GM19372 (cell line): ENCODE data around the gene SGCA.

Experiments
- ATAC-seq: cut with Tn5 transposase; IDR thresholded peaks from one replicate; pipeline ENCODE4 v1.9.1; 2021; ENCODE audit warnings: mild to moderate bottlenecking, low read depth, moderate library complexity; ENCODE audit not compliant: unreplicated experiment

Gene SGCA

DNA sequence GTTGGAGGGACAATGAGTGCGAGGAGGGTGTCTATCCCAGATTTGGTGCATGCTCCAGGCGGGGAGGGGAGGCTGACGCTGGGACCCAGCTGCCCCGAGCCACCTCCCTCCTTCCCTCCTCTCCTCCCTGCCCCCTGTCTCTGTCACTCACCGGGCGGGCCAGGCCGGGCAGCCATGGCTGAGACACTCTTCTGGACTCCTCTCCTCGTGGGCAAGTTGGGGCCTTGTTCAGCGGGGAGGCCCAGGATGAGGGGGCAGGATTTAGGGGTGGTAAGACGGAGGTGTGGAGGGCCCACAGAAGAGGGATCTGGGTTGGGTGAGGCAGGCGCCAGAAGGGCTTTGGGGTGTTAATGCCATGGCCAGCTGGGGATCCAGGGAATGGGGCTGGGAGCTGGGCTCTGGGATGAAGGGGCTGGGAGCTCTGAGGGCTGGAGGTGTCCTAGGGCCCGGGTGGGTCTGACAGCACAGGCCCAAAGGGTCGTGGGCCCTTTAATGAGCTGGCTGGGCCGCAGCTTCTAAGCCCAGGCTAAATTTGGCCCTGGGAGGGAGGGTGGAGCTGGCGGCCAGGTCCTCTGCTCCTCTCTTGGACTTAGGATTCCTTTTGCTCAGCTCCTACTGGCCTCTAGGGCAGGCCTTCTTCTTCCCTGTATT, at the start of gene SGCA:
Gene SGCA, plus strand, starts transcription at position 139 of the 651 bp plus-strand sequence. Its CDS starts 36 bp downstream, at position 175.
- ATAC-seq, result no peak

DNA sequence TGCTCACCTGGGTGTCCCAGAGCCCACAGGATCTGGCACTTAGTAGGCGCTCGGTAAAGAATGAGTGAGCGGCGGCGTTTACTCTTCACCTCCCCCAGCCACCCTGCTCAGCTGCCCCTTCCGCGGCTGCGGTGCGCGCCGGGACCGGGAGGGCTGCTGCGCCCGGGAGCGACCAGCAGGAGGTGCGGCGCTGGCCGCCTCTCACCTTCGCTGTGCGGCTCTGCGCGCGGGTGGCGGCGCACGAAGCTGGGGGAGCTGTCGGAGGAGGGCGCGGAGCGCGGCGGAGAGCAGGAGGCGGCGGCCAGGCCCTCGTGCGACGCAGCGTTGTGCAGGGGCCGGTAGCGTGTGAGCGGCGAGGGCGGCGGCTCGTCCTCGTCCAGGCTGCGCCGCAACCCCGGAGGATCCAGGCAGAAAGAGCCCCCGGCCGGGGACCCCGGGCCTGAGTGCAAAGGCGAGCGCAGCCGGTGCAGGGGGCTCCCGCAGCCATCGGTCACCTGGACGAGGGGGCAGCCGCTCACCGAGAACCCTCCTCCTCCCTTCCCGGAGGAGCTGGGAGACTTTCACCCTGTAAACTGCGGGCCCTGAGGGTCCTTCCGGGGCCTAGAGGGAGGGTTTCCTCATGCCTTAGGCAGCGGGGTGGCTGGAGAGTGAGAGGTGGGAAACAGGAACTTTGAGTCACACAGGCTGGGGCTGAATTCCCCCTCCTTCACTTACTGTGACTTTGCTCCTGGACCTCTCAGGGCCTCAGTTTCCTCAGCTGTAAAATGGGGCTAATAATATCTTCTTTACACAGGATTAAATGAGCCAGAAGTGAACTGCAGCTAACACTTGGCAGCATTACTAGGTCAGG, 48.4 kb upstream of the SGCA start:
- no peak for ATAC-seq

DNA sequence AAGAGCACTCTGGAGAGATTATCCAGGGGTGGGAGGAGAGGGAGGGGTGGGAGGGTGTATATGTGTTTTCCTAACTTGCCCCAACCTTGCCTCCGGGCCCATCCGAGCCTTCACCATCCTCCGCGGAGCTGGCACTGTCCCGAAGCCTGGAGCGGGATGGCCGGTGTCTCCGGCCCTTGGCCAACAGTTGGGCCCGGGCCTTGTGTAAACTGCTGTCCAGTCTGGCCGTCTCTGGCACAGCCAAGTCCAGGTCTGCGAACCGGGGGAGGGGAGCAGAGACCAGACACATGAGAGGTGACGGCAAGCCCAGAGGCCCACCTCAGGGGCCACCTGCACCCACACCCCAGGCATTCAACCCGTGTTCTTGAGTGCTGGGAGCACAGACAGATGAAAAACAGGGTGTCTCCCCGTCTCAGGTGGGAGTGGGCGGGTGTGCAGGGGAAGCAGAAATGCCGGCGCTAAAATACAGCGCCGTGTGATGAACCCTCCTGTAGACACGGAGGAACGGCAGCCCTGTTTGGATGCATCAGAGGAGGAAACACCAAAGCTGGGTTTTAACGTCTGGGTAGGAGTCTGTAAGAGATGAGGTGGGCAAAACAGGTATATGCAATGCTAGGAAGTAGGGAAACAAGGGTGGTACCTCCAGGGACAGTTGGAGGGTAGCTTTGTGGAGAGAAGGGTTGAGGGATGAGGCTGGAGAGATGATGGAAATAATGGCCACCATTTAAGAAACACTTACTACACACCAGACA, 47.6 kb upstream of the SGCA start:
- no peak for ATAC-seq

DNA sequence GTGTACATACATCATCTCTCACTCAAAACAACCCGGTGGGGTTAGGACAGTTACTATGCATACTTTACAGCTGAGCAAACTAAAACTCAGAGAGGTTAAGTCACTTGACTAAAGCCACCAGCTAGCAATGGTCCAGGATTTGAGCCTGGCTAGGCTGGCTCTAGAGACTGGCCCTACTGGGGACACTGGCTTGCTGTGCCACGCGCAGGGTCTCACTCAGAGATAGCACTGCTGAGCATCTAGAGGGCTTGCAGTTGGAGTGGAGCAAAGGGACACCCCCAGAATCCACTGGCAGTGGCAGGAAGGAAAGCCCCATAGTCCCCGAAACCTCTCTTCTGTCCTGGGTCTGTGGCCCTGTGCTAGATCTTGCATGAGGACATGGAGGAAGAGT, 47.0 kb upstream of the SGCA start:
- ATAC-seq, result no peak

DNA sequence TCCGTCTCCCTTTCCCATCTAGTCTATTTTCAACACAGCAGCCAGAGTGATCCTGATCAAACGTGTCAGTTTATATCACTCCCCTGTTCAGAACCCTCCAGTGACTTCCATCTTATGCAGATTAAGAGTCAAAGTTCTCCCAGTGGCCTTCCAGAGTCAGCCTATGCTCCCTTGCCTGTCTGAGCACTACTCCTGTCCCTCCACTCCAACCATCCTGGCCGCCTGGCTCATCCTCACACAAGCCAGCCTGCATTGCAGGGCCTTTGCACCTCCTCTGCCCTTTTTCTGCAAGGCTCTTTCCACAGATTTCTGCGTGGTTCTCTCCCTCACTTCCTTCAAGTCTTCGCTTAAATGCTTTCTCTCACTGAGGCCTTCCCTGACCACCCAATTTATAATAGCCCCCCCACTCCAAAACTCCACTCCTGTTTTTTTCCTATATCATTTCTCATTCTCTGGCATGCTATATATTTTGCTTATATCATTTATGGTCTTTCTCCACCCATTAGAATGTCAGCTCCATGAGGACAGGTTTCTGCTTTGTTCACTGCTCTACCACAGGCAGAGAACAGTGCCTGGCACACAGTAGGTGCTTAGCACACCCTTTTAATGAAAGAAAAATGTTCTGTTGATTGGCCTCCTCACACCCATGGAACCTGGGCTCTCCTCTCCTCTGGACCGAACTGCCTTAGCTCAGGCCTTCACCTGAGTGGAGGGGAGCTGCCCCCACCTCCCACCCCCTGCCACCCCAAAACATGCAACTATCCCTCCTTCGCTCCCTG, 45.1 kb upstream of the SGCA start:
- ATAC-seq, result no peak

DNA sequence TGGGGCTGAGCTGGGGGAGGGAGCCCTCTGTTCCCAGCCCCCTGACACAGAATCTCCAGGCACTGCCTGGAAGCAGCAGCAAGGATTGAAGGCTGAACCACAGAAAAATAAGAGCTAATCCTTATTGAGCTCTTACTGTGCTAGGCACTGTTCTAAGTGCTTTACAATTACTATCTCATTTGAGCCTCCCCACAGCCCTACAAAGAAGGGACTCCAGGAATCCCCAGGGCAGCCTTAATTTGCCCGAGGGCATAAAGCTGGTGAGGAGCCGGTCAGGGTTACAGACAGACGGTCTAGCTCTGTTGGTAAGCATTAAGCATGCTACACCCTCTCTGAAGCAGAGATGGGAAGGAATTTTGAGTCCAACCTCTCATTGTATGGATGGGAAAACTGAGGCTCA, 42.9 kb upstream of the SGCA start:
- ATAC-seq, result no peak

DNA sequence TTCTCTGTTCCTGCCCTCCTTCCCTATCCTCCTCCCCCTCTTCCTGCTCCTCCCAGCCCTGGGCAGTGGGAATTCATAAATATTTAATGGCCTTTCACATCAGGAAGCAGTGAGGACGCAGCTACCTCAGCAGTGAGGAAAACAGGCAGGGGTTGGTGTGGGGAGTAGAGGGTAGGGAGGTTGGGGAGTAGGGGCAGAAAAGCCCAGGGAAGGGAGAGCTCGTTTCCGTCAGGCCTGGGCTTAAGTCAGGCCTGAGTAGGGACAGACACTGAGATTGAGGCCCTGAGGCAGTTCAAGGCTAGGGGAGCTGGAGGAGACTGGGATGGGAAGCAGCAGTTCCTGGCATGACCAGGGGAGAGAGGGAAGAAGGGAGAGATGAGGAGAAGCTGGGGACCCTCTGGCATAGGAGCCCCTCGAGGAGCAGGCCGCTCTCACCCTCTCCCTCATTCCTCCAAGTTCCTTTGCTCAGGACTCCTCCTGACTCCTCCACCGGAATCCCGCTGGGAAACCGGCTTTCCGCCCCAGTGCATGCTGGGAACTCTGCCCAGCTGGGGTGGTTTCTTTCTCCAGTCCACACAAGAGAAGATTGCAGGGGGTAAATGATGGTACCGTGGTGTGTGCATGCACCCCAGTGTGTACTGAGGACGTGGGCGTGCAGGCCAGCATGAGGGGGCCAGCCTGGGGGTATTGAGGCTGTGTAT, 42.0 kb upstream of the SGCA start:
- ATAC-seq, result no peak

DNA sequence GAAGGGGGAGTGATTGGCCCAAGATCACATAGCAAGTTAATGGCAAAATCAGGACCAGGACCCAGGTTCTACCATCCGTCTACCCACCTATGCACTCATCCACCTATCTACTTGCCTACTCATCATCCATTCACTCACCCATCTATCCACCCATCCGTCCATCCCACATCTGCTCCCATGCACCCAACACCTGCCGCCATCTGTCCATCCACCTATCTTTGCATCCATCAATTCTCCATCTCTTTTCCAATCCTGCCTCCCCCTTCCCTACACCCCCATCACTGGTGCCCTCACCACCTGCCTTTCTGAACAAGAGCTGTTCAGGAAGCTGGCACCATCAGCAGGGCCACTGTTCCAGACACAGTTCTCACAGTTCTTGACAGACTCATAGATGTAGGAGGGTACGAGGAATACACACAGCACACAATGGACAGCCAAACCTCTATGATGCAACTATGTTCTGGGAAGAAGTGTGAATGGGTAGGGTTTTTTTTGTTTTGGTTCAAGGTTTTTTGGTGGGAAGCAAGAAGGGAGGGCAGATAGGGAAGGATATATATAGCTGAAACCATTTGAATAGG, 40.3 kb upstream of the SGCA start:
- no peak for ATAC-seq

DNA sequence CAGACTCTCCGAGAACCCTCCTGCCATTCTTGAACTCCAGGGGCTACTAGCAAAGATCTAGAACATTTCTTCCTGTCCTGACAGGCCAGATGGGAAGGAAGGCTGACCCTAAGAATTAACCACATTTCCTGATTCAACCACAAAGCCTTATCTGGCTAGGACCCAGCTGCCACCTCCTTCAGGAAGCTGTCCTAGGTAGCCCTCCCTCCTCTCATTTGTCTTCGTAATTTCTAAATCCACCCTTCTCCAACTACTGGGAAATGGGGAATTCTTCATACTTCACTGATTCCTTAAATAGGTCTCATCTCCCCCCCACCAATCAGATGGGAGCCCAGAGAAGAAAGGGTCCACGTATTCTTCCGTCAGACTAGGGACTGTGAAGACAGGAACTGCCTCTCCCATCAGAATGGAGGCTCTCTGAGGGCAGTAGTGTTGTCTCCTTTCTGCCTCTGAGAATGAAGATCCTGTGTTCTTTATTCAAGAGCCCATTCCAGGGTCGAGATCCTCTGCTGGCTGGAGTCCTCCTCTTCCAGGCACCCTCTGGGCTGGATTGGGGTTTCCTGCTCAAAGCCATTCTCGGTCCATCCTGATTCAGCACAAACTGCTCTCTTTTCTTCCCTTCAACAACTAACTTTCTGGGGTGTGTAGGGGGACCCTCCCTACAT, 38.0 kb upstream of the SGCA start:
- ATAC-seq, result no peak

DNA sequence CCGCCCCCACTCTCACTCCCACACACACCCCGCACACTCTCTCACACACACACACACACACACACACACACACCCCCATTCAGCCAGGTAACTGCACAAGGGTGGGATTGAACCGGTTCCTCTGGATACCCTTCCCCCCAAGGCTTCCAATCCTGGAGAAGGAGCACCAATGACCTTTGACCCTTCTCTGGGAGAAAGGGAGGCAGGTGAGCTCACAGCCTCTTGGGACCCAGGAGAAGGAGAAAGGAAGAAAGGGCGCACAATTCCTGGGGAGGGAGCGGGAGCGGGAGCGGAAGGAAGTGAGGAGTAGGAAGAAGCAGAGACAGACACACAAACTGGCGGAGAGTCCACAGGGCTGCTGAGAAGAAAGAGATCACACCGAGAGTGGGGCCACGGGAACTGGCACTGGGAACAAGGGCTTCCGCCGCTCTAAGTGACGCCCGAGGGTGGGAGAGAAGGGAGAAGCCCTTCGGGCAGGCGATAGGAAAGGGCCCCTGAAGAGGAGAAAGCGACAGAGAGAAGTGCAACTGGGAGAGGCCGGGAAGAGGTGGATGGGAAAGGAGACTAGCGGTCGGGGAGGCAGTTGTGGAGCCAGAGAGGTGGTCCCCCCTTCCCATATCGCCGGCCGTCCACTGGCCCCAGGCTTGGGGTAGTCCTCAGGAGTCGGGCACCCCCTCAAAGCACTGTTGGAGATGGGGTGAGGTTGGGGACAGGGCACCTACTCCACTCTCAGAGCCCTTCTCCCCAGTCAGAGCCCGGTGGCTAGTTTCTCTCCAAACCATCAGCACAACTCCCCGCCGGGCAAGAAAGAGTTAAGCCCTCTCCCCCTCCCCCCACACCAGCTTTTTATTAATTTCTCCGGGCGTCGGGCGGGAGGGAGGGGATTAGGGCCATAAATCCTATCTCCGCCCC, 37.1 kb upstream of the SGCA start:
- no peak for ATAC-seq

DNA sequence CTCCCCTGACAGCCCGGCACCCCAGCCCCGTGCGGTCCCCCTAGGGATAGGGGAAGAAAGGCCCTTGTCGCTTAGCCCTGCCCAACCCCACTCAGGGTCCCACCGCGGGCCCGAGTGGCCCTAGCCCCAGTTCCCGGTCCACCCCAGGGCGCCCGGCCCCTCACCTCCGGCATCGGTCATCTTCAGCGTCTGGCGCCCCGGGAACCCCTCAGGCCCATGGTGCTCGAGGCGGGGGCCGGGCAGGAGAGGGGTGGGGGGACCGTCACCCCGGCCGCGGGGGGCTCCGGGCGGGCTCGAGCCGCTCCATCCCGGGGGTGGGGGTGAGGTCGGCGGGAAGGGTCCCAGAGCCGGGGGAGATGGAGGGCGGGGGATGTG, 36.5 kb upstream of the SGCA start:
- no peak for ATAC-seq

DNA sequence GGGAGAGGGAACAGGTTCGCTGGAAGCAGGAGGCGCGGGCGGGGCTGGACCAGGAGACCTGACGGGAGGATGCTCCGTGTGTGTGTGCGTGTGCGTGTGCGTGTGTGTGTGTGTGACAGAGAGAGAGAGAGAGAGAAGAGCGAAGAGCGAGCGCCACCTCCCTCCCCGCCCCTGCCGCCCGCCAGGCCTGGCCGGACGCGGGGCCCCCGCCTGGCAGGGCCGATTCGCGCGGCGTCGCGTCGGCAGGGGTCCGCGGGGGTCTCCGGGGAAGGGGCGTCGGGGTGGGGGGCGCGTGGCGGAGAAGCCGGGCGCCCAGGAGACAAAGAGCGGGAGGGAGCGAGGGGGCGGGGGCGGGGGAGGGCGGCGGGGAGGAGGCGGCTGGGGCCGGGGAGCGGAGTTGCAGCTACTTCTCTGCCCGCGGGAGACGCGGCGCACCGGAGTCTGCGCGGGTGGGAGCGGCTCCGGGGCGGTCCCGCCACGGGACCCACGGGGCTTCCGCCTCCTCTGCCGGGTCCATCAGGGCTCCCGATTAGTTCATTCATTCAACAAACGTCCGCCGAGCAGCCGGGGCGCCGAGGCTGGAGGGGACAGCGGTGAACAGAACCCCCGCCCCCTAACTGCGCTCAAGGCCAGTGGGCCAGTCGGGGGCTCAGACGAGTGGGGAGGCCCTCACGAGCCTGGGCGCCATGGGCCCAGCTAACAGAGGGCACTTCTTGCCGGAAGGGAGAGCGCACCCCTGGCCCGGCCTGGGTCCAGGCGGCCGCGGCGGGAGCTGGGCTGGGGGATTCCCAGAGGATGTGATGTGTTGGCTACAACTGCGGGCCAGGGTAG, 35.9 kb upstream of the SGCA start, which contains the start of gene SAMD14:
Gene SAMD14, minus strand, starts transcription at position 433 of the 831 bp plus-strand sequence. CDS start 5,201 bp downstream, outside the sequence.
- ATAC-seq, result no peak

DNA sequence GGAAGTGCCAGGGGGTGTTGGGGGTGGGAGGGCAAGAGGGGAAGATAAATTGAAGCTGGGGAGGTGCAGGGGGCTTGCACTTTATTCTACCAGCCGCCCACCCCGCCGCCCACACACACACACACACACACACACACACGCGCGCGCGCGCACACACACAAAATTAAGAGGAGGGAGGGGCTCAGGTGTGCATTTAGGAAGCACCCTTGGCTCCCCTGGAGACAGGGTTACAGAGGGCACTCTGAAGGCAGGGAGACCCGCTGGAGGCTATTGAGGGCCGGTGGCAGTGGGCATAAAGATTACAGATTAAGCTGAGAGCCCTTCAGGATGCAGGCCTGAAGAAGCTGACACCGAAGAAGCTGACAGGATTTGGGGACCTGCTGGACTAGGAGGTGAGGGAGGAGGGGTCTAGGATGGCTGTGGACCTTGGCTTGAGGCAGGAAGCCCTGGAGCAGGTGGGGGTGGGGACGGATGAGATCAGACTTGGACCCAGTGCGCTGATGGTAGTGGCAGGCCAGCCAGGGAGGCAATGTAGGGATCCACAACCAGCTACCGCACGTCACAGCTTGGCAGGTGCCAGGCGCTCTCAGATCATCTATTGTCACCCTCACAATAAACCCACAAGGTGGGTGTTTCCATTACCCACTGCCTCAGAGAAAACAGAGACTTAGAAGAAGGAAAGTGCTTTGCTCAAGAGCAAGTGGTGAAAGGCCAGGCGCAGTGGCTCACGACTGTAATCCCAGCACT, 35.1 kb upstream of the SGCA start:
- ATAC-seq, result no peak

DNA sequence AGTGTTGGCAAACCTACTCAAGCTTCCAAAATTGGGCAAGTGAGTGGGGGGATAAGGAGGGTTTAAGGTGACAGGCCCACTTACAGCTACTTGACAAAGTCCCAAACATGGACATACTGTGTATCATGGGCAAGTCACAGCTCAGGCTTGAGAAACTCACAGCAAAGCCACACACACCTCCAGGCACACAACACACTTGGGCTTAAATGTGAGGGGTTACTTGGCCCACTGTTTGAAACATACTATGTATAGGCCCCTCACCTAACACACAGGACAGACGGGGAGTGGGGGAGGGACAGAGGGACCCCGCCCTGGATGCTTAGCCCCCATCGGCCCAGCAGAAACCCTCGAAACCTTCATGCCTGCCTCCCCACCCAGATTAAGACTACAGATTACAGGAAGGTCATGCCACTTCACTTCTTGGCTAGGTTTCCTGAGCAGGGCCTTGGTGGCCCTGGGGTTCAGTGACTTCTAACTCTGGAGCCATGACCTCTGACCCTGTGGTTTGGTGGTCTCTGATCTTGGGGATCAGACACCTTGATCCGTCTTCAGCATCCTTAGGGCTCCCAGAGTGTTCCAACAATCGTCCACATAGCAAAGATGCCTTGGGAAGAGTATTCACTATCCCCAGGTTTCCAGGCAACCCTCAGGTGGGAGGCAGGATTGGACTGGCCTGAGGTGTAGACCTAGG, 33.6 kb upstream of the SGCA start:
- ATAC-seq, result no peak

DNA sequence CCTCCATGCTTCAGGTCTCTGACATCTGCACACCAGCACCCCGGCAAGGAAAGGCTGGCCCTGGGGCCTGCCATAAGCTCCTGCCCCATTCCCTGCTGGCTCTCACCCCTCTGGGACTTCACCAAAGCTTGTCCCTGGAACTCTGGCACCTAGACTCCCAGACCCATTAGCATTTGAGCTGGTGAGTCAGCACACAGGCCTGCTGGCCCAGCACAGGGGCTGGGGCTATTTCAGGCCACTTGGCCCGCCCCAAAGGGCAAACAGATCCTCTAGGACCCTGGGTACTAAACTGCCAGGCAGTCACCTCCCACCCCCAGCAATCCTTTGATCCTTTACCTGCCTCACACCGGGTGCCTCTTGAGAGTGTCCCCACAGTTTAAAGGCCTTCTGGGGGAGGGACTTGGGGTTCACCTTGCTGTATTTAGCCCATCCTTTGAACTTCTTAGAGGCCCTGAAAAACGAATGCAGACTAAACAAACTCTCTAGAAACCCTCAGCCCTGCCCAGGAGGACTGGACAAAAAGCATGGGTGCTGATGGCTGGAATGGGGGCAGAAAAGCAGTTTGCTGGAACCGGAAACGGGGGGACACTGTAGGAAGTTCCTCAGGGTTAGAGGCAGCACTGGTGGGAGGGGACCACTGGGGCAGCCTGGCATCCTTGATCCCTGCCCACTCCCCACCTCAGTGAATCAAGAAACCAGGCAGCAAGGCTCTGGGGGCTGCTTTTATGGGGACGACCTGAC, 32.6 kb upstream of the SGCA start:
- ATAC-seq, result no peak
